ENCODE measurements around the gene CNTNAP2. TPM values are rescaled to one million over a fixed set of nuclear protein-coding genes. Genes with fewer than 3 reads are reported as not detected.

CNTNAP2 gene
- polyA plus RNA-seq, 6 donors from 2014 or later, result 38.2 to 132 (median 77.9) TPM

DNA sequence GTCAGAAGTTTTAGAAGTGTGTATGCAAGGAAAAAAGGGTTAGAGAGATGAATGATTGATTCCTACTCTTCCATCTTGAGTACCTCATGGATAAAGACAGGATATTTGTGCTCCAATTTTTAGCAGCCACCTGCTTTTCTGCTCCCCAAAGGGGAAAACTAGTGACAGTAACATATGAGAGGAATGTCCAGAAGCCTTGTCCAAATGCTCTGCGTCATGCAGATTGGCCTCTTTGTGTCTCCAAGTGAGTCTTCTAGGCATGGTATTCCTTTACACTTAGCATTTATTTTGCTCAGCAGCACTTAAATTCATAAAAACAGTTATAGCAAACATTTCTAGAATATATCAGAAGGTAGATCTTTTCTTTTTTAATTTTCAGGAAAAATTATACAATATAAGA lies 306.8 kb downstream of the CNTNAP2 start:
- H3K9me3 Mint-ChIP-seq, result no peaks in the 10 kb centered on the region
- H3K27me3 Mint-ChIP-seq, result no peaks in the 10 kb centered on the region
- no peak for DNase-seq

DNA sequence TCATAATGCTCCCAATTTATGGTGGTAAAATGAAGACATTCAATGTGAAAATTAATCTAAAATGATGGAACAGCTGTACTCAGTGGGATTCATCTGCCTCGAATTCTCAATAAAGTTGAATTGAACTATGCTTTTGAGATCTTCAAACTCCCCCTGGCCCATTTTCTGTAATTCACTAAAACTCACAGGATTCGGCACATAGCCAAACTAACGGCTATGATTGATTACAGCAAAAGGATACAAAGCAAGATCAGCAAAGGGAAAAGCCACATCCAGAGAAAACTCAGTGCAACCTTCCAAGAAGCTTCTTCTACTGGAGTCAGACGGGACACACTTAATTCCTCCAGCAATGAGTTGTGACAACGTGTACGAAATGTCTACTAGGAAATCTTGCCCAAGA lies 307.5 kb downstream of the CNTNAP2 start:
- DNase-seq, result no peak
- Mint-ChIP-seq H3K4me1 (no peaks in the 10 kb centered on the region), H3K27ac (no peak overlapping the region), H3K9me3 (peaks cover 0 to 4% (median 0%) of the 10 kb centered on the region in 7 donors), H3K36me3 (no peaks in the 10 kb centered on the region), H3K27me3 (no peaks in the 10 kb centered on the region), H3K4me3 (no peak overlapping the region)
- no peak for ATAC-seq (ENCODE audit: low read depth in 2 of 2)

More for the DNA sequence above, 306.8 kb downstream of the CNTNAP2 start:
- Mint-ChIP-seq H3K36me3 (no peaks in the 10 kb centered on the region), H3K4me3 (no peak overlapping the region), H3K27ac (no peak overlapping the region), H3K4me1 (no peaks in the 10 kb centered on the region)
- ATAC-seq (ENCODE audit: low read depth in 2 of 2), result no peak

DNA sequence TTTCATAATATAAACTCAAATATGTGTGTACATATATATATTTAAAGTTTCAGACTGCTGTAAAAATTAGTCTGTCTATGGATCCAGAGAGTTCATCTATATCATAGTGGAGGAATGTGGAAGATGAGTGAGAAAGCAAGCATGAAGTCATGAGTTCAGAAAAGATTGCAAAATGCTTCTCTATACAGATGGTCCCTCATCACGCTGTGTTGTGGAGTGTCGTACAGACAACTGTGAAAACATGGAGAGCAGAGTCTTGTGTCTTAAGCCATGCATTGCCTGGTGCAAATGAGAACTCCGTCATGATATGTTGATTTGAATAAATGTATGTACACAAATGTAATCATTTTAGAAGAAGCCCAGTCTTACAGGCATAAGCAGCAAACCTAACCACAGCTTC lies 316.9 kb downstream of the CNTNAP2 start:
- ATAC-seq (ENCODE audit: low read depth in 2 of 2) (no peak), DNase-seq (no peak)
- Mint-ChIP-seq H3K27me3 (no peaks in the 10 kb centered on the region), H3K4me3 (no peak overlapping the region), H3K27ac (no peak overlapping the region), H3K36me3 (no peaks in the 10 kb centered on the region), H3K4me1 (no peaks in the 10 kb centered on the region), H3K9me3 (peaks cover 0 to 10% (median 4%) of the 10 kb centered on the region in 7 donors)

DNA sequence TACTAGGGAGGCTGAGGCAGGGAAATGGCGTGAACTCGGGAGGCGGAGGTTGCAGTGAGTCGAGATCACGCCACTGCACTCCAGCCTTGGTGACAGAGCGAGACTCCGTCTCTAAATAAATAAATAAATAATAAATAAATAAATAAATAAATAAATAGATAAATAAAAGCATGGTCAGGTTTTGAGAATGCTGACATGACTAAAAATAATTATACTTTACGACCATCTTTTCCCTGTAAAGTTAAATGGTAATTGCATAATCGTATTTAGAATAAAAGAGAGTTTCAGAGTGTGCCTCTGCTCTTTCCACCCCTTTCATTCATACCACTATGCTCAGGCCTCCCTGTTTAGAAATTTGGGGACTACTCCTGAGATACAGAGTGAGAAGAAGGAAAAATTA lies 326.5 kb downstream of the CNTNAP2 start:
- no peak for DNase-seq
- Mint-ChIP-seq H3K27ac (no peak overlapping the region), H3K36me3 (no peaks in the 10 kb centered on the region), H3K9me3 (peaks cover 0 to 7% (median 0%) of the 10 kb centered on the region in 7 donors), H3K27me3 (no peaks in the 10 kb centered on the region), H3K4me3 (no peak overlapping the region), H3K4me1 (no peaks in the 10 kb centered on the region)
- no peak for ATAC-seq (ENCODE audit: low read depth in 2 of 2)

DNA sequence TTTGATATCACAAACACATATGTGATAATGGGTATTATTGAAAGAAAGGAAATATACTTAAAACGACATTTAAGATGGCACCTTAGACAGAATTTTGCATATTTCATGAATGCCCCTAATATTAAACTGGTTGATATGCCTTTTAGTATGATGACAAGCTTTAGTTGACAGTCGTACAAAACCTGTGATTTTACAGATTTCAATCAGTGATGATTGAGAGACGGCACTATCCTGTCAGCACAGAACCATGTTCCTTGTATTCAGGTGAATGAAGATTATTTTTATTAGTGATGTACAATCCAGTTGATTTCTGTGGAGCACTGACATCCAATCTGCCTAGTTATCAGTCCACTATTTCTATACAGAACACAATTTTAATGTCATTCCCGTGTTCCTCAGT lies 333.0 kb downstream of the CNTNAP2 start:
- no peaks in the 10 kb centered on the region for H3K27me3 Mint-ChIP-seq
- H3K4me3 Mint-ChIP-seq, result no peak overlapping the region
- no peak overlapping the region for H3K27ac Mint-ChIP-seq
- DNase-seq, result no peak
- H3K36me3 Mint-ChIP-seq, result no peaks in the 10 kb centered on the region
- ATAC-seq (ENCODE audit: low read depth in 2 of 2), result no peak
- H3K4me1 Mint-ChIP-seq, result no peaks in the 10 kb centered on the region
- peaks cover 0 to 16% (median 2%) of the 10 kb centered on the region in 7 donors for H3K9me3 Mint-ChIP-seq

DNA sequence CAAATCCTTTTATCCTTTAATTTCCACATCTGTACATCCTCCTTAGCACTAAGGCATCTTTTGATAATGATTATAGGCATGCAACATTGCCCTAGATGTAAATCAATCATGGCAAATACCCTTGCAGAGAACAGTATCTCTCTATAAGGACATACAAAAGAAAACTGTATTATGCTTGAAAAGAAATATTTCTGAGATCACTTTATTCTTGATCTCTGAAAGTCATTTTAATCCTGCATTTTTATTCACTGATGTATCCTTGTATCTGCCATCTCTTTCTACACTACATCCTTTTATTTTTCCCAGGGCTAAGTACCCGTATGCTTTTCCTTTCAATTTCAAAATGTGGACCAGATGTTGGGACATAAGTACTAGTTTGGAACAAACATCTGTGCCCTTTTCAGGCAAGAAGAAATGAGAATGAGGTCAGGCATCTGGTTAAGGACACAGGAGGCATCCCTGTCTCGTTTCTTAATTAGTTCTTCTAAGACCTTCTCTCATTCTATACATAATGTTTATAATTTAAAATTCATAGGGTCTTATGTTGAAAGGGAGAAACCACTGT lies 338.6 kb downstream of the CNTNAP2 start:
- ATAC-seq (ENCODE audit: low read depth in 2 of 2), result no peak
- H3K4me3 Mint-ChIP-seq, result no peak overlapping the region
- no peaks in the 10 kb centered on the region for H3K4me1 Mint-ChIP-seq
- H3K27me3 Mint-ChIP-seq, result no peaks in the 10 kb centered on the region
- H3K36me3 Mint-ChIP-seq, result no peaks in the 10 kb centered on the region
- H3K9me3 Mint-ChIP-seq, result peaks cover 0 to 8% (median 2%) of the 10 kb centered on the region in 7 donors
- no peak overlapping the region for H3K27ac Mint-ChIP-seq
- no peak for DNase-seq

DNA sequence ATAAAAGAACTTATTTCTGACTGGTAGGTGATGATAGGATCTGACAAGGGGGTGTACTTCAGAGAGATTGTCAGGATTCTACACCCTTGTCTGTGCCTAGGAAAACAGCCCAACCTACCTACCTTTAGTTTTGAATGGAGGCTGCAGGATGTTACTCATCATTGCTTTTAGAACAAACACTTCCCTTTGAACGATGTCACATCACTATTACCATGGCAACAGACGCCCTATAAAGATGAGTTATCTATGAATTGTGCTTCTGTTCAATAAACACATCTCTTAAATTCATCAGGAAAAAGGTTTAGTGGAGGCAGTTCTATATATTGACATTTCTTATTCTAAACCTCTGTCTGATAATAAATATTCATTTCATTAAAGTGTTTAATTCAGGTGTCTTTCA lies 362.4 kb downstream of the CNTNAP2 start:
- Mint-ChIP-seq H3K27ac (no peak overlapping the region), H3K9me3 (peaks cover 0 to 6% (median 0%) of the 10 kb centered on the region in 7 donors), H3K4me3 (no peak overlapping the region), H3K36me3 (no peaks in the 10 kb centered on the region), H3K4me1 (no peaks in the 10 kb centered on the region), H3K27me3 (no peaks in the 10 kb centered on the region)
- DNase-seq, result no peak
- no peak for ATAC-seq (ENCODE audit: low read depth in 2 of 2)

DNA sequence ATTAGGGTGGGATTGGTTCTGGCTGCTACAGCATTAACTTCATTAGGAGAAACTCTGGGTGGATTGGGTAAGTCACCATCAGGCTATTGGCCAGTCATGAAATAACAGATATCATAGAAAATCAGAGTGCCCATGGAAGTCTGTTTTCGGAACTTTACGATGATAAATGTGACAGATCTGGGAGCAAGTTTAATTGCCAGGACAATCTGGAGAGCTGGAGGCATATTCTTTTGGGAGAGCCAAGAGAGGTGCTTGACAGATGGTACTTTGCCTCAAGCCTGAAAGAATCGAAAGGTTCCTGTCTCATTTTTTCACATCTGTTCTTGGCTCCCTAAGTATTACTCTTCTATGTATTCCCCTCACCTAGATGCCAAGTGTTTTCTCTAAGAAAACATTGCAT lies 369.9 kb downstream of the CNTNAP2 start:
- H3K27me3 Mint-ChIP-seq, result no peaks in the 10 kb centered on the region
- no peak for ATAC-seq (ENCODE audit: low read depth in 2 of 2)
- no peaks in the 10 kb centered on the region for H3K36me3 Mint-ChIP-seq
- no peak overlapping the region for H3K27ac Mint-ChIP-seq
- H3K4me3 Mint-ChIP-seq, result no peak overlapping the region
- H3K9me3 Mint-ChIP-seq, result peaks cover 0 to 11% (median 6%) of the 10 kb centered on the region in 7 donors
- no peaks in the 10 kb centered on the region for H3K4me1 Mint-ChIP-seq
- no peak for DNase-seq

DNA sequence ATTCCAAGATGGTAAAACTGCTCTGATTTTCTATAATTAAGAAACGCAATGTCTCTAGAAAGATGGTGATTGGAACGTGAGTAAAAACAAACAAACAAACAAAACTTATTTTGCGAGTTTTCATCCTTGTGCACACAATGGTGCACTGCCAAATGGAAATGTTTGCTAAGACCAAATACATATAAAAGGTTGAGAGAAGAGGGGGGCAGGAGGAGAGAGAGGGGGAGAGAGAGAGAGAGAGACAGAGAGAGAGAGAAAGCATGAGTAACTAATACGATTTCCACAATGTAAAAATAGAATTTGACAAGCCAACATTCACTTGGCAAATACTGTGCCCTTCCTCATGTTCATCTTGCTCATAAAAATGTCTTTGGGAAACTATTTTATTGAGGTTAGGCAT lies 375.4 kb downstream of the CNTNAP2 start:
- Mint-ChIP-seq H3K27ac (no peak overlapping the region), H3K4me3 (no peak overlapping the region), H3K9me3 (peaks cover 3 to 17% (median 9%) of the 10 kb centered on the region in 7 donors), H3K4me1 (no peaks in the 10 kb centered on the region), H3K27me3 (no peaks in the 10 kb centered on the region), H3K36me3 (no peaks in the 10 kb centered on the region)
- DNase-seq (no peak), ATAC-seq (ENCODE audit: low read depth in 2 of 2) (no peak)

DNA sequence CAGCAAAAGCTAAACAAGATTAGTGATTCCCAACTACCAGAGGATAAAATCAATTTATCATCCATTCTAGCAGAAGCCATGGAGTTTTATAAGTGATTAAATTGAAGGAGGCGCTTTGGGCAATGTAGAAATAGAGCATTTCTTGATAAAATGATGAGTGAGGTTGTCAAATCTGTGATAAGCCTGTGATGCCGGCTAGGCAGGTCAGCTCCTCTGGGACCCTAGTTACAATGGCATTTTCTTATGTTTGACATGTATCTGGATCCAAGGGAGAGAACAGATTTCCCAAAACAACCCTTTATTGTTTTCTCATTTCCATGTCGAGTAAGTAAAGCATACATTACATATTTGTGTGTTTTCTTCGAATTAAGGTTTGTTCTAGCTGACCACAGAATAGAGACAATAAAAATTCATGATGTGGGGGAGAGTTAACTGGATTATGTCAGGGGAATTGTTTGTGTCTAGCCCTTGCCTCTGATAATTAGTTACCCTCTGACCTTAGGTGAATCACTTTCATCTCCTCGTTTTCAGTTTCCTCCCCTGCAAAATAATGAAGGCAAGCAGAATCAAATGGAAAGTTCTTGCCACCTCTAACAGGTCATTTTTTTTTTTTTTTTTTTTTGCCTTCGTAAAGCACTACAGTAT lies 378.5 kb downstream of the CNTNAP2 start:
- Mint-ChIP-seq H3K9me3 (peaks cover 0 to 14% (median 5%) of the 10 kb centered on the region in 7 donors), H3K27me3 (no peaks in the 10 kb centered on the region), H3K27ac (no peak overlapping the region), H3K4me3 (no peak overlapping the region), H3K36me3 (no peaks in the 10 kb centered on the region), H3K4me1 (no peaks in the 10 kb centered on the region)
- ATAC-seq (ENCODE audit: low read depth in 2 of 2) (no peak), DNase-seq (no peak)

DNA sequence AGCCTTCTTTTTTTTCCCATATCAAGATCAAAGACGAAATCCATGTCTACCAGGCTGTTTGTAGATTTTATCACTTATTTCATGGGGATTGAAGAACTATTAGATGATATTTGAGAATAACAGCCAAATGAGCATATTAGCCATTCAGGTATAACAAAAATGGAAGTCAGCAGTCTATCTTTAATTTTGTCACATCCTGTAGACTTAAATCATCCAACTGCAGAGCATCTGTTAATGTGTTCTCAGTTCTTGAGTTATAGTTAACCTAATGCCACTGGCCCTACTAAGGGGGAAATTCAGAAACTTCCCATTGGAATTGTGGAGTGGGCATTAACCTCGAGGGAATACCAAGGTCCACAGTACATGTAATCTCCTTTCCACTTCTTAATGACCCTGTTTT lies 380.1 kb downstream of the CNTNAP2 start:
- ATAC-seq (ENCODE audit: low read depth in 2 of 2) (no peak), DNase-seq (no peak)
- Mint-ChIP-seq H3K4me3 (no peak overlapping the region), H3K27me3 (no peaks in the 10 kb centered on the region), H3K36me3 (no peaks in the 10 kb centered on the region), H3K4me1 (no peaks in the 10 kb centered on the region), H3K9me3 (peaks cover 0 to 14% (median 6%) of the 10 kb centered on the region in 7 donors), H3K27ac (no peak overlapping the region)

DNA sequence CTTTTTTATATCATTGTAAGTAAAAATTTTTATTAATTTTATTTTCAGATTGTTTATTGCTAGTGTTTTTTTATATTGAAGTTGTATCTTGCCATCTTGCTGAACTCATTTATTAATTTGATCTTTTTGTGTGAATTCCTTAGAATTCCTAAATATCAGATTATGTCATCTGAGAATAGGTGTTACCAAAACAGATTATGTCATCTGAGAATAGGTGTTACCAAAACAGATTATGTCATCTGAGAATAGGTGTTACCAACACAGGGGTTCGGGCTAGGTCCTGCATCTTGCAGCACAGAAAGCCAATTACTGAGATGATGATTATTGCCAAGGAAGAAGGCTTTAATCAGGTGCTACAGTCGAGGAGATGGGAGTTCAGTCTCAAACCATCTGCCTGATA lies 383.4 kb downstream of the CNTNAP2 start:
- Mint-ChIP-seq H3K27me3 (no peaks in the 10 kb centered on the region), H3K9me3 (peaks cover 2 to 14% (median 8%) of the 10 kb centered on the region in 7 donors), H3K27ac (no peak overlapping the region), H3K36me3 (no peaks in the 10 kb centered on the region), H3K4me3 (no peak overlapping the region), H3K4me1 (no peaks in the 10 kb centered on the region)
- no peak for ATAC-seq (ENCODE audit: low read depth in 2 of 2)
- no peak for DNase-seq

DNA sequence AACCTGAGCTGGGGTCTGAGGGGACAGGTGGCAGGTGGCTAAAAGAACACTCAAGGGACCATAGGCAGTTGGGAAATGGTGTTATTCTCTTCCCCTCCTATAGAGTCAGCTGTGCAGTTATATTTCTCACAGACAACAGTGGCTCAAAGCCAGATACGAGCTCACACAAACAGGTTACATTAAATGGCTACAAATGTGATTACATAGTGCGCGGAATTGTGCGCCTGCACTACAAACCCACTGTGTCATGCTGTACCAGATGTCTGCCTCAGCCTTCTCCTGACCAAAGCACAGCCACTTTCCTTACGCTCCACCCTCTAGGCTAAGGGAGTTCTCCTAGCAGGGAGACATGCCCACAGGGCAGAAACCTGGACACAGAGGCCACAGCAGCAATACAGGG lies 387.2 kb downstream of the CNTNAP2 start:
- DNase-seq, result no peak
- Mint-ChIP-seq H3K36me3 (no peaks in the 10 kb centered on the region), H3K9me3 (peaks cover 0 to 14% (median 10%) of the 10 kb centered on the region in 7 donors), H3K4me1 (no peaks in the 10 kb centered on the region), H3K27me3 (no peaks in the 10 kb centered on the region), H3K4me3 (no peak overlapping the region), H3K27ac (no peak overlapping the region)
- no peak for ATAC-seq (ENCODE audit: low read depth in 2 of 2)

DNA sequence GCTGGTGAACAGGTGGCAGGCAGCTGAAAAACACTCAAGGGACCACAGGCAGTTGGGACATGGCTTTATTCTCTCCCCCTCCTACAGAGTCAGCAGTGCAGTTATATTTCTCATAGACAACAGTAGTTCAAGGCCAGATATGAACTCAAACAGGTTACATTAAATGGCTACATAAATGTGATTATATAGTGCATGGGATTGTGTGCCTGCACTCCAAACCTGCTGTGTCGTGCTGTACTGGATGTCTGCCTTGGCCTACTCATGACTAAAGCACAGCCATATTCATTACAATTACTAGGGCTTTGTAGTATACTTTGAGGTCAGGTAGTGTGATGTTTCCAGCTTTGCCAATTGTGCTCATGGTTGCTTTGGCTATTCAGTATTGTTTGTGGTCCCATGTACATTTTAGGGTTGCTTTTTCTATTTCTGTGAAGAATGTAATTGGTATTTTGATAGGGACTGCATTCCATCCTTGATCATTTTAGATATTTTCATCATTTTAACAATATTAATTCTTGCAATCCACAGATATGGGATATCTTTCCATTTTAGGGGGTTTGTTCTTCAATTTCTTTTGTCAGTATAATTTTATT lies 393.6 kb downstream of the CNTNAP2 start:
- Mint-ChIP-seq H3K4me3 (no peak overlapping the region), H3K9me3 (peaks cover 13 to 60% (median 31%) of the 10 kb centered on the region in 7 donors), H3K36me3 (no peaks in the 10 kb centered on the region), H3K27ac (no peak overlapping the region), H3K27me3 (no peaks in the 10 kb centered on the region), H3K4me1 (no peaks in the 10 kb centered on the region)
- ATAC-seq (ENCODE audit: low read depth in 2 of 2) (no peak), DNase-seq (no peak)

Data from naive B cell (primary cell).